Suprapubic skin (tissue), 3 donors: ENCODE data around the gene ATXN7L2.

Experiments used
- CTCF ChIP-seq, 2 donors: fragments of 200-600 bp in 1 of 2; fragments of 450-650 bp in 1 of 2; sonication (generic) in 1 of 2; IDR thresholded peaks; one replicate each; pipeline ENCODE4 v1.5.1; 2016 to 2019; ENCODE audit warnings: antibody characterized with exemption in 2 of 2, mild to moderate bottlenecking in 1 of 2, moderate library complexity in 1 of 2
- POLR2A ChIP-seq, 2 donors: fragments of 450-650 bp; IDR thresholded peaks; one replicate each; pipeline ENCODE4 v1.6.1; 2017; ENCODE audit warnings: antibody characterized with exemption in 2 of 2, mild to moderate bottlenecking in 2 of 2, moderate library complexity in 2 of 2

- no peak for TF ChIP-seq CTCF (IDR thresholded peaks at IDR 0.05)
- TF ChIP-seq POLR2A (IDR thresholded peaks at IDR 0.05): no peak
Measured at GRCh38 chr1:109503935-109504334, 20.2 kb downstream of the ATXN7L2 start.
